Left colon (tissue), 2 donors: ENCODE data around the gene USP36. TPM values are rescaled to one million over a fixed set of nuclear protein-coding genes. Genes with fewer than 3 reads are reported as not detected.

ENCODE experiments used
- ATAC-seq: fragments of 200-7000 bp; cut with Tn5 transposase; one replicate; pipeline ENCODE4 v1.9.1; 2020; ENCODE audit warnings: mild to moderate bottlenecking, moderate library complexity
- DNase-seq, 2 donors: peaks; one replicate each; pipeline ENCODE4 v3.0.0-alpha.2; 2020
- intact Hi-C, 2 donors: fragments of 100-400 bp; cut with DNase I in 1 of 2; cut with micrococcal nuclease in 1 of 2; formaldehyde crosslinking; loops; one replicate each; pipeline versions ENCODE4 v1.11.2 to v1.14.0; 2022; cut with DNase I, micrococcal nuclease
- total RNA-seq, 2 donors: library from RNA; stranded (reverse); fragmentation: NEBNext Ultra II Directional; extraction: Animal tissue kit (Norgen Biotek cat#: 25700); gene quantifications; one replicate each; pipeline ENCODE4 v1.2.1, GENCODE V29; 2021
- donor health status: DM: no; HTN: no; CAD: no.
- donor health status: DM: yes; HTN: yes; CAD: no.

USP36 gene
- total RNA-seq, 2 donors from 2014 or later: 35.7 to 45.1 TPM

- ATAC-seq: no peak
- intact Hi-C loops: no loop called here
These were observed 6.4 kb upstream of the USP36 start for GRCh38 chr17:78847052-78847451.

GRCh38 chr17:78844301-78845005 lies 3.8 kb upstream of the USP36 start:
- DNase-seq: no peak
- no peak for ATAC-seq
- intact Hi-C loops: no loop called here

More at GRCh38 chr17:78847052-78847451, 6.4 kb upstream of the USP36 start:
- no peak for DNase-seq

GRCh38 chr17:78842881-78843565 lies 2.4 kb upstream of the USP36 start:
- no peak for ATAC-seq
- intact Hi-C loops: no loop called here
- peak in 1 of 2 donors; percentile 44 for DNase-seq

GRCh38 chr17:78840530-78840779 lies 159 bp downstream of the USP36 start:
- intact Hi-C loops: no loop called here

GRCh38 chr17:78839762-78840529 lies 668 bp downstream of the USP36 start:
- intact Hi-C loops: no loop called here
- peak; percentile 54 to 70 for DNase-seq
- ATAC-seq: peak; percentile 50

More at GRCh38 chr17:78840530-78840779, 159 bp downstream of the USP36 start:
- no peak for DNase-seq
- peak; percentile 25 for ATAC-seq

- ATAC-seq (no peak), DNase-seq (no peak)
- intact Hi-C loops: no loop called here
These were observed 1.3 kb downstream of the USP36 start for GRCh38 chr17:78839235-78839761.

GRCh38 chr17:78838574-78839005 lies 2.0 kb downstream of the USP36 start:
- no peak for ATAC-seq
- intact Hi-C loops: no loop called here
- DNase-seq: peak; percentile 46 to 51

- no peak for ATAC-seq
- DNase-seq: no peak
- intact Hi-C loops: no loop called here
These were observed 4.1 kb downstream of the USP36 start for GRCh38 chr17:78836420-78837021.

- intact Hi-C loops: no loop called here
- DNase-seq (no peak), ATAC-seq (no peak)
These were observed 6.0 kb downstream of the USP36 start for GRCh38 chr17:78834571-78834970.

- intact Hi-C loops: no loop called here
- ATAC-seq (no peak), DNase-seq (no peak)
These were observed 8.1 kb downstream of the USP36 start for GRCh38 chr17:78832541-78832810.

- ATAC-seq (no peak), DNase-seq (no peak)
- intact Hi-C loops: no loop called here
These were observed 8.7 kb downstream of the USP36 start for GRCh38 chr17:78831688-78832540.

- no peak for DNase-seq
- intact Hi-C loops: no loop called here
- no peak for ATAC-seq
These were observed 11.1 kb downstream of the USP36 start for GRCh38 chr17:78829477-78829876.

GRCh38 chr17:78828470-78829185 lies 12.0 kb downstream of the USP36 start:
- intact Hi-C loops: no loop called here
- no peak for ATAC-seq
- DNase-seq: no peak

GRCh38 chr17:78826836-78827509 lies 13.6 kb downstream of the USP36 start:
- intact Hi-C loops: no loop called here
- ATAC-seq: no peak
- DNase-seq: no peak

GRCh38 chr17:78826421-78826820 lies 14.2 kb downstream of the USP36 start:
- DNase-seq: no peak
- no peak for ATAC-seq
- intact Hi-C loops: no loop called here

GRCh38 chr17:78825696-78826095 lies 14.9 kb downstream of the USP36 start:
- intact Hi-C loops: no loop called here
- DNase-seq (no peak), ATAC-seq (no peak)

- DNase-seq (no peak), ATAC-seq (no peak)
- intact Hi-C loops: no loop called here
These were observed 16.4 kb downstream of the USP36 start for GRCh38 chr17:78824240-78824639.
